T-helper 1 cell (primary cell): Measurements from ENCODE around the gene STK31.
"Not testable (repeated sequence)": the region's sequence is repeated elsewhere in the genome, so short reads cannot be mapped to it uniquely, and the experiment has no call there.

Source experiments
- DNase-seq, 5 donors: peaks; one replicate each; pipeline ENCODE4 v3.0.0-alpha.2; 2012 to 2020

STK31 gene

DNA sequence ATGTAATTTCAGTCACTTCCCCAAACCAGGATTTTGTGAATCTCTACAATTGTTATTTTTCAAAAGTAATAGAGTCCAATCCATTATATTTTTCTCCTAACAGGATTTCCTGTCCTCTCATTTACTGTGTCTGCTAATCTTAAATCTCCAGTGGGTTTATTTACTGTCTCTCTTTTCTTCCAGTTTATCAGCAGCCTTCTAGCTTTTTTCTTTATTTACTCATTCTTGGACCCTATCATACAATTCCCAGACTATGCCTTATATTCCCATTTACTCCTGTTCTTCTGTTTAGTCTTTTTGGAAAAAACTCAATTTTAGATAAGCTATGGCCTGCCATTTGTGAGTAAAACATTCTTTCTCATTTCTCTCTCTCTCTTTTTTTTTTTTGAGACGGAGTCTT, 94.7 kb downstream of the STK31 start:
- no peak for DNase-seq

DNA sequence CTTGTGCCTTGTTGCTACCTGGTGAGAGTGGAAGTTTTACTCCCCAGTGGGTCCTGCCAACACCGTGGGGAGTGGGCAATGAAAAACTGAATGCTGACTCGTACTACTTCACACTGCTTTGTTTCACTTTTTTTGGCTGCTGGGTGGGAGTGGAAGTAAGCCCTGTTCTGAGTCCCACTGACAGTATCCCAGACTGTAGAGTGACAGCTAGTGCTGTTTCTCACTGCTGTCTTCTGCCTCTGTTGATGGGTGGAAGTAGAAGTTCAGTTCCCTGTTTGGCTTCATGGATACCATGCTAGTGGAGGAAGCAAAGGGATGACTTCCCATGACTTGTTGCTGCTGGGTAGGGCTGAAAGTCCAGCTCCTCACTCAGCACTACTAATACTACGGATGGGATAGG, 98.4 kb downstream of the STK31 start:
- DNase-seq, result no peak

DNA sequence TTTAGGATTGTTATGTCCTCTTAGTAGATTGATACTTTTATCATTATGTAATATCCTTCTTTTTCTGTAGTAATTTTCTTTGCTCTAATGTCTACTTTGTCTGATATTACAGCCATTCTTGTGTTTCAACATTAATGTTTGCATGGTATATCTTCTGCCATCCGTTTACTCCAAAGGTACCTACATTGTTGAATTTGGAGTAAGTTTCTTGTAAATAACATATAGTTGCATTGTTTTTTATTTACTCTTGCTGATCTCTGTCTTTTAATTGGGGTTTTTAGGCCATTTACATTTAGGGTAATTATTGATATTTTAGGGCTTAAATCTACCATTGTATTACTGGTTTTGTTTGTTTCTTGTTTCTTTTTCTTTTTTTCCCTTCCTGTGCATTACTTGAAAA, 100.1 kb downstream of the STK31 start:
- DNase-seq, result no peak

DNA sequence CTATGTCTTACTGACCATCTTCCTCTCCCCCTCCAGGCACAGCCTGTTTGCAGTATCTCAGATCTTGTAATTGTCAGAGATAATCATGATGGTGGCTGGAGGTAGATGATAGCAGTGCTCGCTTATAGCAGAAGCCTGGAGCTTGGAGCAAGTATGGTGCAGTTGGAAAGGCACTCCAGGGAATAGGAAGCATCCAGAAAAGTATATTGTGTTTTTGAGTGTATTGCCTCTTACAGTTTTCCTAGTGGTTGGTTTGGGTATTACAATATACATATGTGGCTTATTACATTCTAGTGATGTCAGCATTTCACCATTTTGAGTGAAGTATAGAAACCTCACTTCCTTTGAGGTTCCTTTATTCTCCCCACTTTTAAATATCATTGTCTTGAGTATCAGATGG, 101.5 kb downstream of the STK31 start:
- peak in 1 of 5 donors; percentile 2 for DNase-seq

DNA sequence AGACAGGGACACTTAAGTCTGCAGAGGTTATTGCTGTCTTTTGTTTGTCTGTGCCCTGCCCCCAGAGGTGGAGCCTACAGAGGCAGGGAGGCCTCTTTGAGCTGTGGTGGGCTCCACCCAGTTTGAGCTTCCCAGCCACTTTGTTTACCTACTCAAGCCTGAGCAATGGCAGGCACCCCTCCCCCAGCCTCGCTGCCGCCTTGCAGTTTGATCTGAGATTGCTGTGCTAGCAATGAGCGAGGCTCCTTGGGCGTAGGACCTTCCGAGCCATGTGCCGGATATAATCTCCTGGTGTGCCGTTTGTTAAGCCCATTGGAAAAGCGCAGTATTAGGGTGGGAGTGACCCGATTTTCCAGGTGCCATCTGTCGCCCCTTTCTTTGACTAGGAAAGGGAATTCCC, 118.1 kb downstream of the STK31 start:
- not testable (repeated sequence) for DNase-seq

DNA sequence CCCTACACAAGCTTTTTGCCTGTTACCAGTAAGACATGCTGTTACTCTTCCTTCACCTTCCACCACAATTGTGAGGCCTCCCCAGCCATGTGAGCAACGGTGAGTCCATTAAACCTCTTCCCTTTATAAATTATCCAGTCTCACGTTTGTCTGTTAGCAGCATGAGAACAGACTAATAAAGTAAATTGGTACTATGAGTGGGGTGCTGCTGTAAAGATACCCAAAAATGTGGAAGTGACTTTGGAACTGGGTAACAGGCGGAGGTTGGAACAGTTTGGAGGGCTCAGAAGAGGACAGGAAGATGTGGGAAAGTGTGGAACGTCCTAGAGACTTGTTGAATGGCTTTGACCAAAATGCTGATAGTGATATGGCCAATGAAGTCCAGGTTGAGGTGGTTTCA, 122.7 kb downstream of the STK31 start:
- DNase-seq, result not testable (repeated sequence)

DNA sequence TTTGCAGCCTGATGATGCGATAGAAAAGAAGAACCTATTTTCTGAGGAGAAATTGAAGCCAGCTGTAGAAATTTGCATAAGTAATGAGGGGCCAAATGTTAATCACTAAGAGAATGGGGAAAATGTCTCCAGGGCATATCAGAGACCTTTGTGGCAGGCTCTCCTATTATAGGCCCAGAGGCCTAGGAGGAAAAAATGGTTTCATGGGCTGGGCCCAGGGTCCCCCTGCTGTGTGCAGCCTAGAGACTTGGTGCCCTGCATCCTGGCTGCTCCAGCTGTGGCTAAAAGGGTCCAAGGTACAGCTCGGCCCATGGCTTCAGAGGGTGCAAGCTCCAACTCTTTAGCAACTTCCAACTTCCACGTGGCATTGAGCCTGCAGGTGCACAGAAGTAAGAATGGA, 123.4 kb downstream of the STK31 start:
- no peak for DNase-seq

DNA sequence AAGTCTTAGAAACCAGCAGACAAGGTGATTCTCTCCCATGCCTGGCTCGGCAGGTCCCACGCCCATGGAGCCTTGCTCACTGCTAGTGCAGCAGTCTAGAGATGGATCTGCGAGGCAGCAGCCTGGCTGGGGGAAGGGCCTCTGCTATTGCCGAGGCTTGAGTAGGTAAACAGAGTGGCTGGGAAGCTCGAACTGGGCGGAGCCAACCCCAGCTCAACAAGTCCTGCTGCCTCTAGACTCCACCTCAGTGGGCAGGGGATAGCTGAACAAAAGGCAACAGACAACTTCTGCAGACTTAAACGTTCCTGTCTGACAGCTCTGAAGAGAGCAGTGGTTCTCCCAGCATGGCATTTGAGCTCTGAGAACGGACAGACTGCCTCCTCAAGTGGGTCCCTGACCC, 134.8 kb downstream of the STK31 start:
- not testable (repeated sequence) for DNase-seq

DNA sequence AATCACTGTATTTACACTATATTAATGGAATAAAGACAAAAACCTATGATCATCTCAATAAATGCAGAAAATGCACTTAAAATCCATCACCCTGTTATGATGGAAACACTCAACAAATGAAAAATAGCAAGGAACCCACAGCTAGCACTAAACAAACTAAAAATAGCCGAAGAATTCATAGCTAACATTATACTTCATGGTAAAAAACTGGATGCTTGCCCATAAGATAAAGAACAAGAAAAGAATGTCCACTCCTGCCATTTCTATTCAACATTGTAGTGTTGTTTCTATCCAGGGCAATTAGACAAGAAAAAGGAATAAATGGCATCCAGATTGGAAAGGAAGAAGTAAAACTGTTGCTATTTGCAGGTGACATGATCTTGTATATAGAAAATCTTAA, 142.1 kb downstream of the STK31 start:
- DNase-seq, result no peak

DNA sequence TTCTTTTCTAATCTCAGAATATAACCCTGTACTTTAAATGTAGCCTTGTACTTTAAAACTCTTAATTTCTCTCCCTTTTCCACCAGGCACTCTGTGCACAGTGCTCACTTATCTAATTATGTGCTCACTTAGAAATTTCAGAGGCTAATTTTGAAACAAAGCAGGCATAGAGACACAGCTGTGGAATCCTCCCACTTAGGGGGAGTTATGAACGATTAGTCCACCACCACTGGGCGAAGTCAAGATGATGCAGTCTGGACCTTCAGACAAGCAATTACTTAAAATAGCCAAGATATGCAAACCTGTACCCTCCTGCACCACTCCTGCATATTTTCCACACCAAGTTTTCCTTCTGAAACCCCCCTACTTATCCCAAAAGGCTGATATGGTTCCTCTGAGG, 143.0 kb downstream of the STK31 start:
- no peak for DNase-seq

DNA sequence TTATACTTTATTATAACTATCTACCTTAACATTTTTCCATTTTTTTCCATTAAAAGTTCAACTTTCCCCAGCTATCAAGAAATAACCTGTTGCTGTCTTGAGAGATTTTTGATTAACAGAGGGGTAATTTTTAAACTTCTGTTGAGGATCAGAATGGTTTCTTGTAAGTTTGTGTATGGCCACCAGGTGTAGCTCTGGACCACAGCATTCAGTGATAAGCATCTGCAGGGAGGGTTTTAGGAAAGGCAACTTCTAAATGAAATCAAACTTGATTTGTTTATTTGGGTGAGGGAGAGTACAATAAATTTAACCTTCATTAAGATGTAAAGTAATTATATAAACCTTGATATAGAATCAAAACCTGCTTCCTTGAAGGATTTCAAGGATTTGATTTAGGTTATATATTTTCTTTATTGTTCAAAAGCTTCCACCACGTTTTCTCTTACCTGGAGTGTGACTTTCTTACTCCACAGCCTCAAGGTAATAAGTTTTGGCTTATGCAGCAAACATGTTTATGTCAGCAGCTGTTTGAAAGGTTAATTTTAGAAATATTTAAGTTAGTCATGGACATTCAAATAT, 153.3 kb downstream of the STK31 start:
- peak in 2 of 5 donors; percentile 5 to 18 for DNase-seq

DNA sequence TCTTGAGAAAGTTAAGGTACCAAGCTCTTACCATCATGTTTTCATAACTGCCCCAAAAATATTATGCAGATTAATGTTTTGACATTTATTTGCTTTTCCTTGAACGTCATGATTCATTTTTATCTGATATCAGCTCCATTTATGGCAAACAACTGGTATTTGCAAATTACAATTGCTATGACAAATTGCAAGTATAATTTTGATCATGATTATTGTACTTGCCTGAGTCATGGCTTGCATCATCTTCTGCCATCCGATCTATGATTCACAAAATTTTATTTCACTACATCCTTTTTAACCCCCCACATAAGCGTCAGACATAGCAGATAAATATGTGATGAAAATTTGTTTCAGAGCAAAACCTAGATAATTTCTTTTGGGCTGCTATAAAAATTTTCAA, 155.0 kb downstream of the STK31 start:
- DNase-seq, result no peak

DNA sequence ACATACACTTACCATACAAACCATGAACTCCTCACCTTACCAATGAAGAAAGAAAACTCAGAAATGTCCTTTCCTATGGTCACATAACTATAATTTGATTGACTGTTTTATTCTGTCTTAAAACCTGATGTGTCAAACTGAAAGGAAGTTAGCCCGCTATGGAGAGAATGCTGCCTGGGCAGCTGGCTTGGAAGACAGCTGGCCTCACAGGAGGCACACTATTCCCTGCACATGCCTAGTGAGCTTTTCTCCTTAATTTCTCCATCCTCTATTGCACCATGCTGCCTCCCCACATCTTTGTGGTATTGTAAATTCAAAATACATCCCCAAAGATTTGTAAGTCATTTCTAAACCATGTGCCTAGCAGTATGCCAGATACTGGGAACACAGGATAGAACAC, 163.3 kb downstream of the STK31 start:
- DNase-seq, result no peak

DNA sequence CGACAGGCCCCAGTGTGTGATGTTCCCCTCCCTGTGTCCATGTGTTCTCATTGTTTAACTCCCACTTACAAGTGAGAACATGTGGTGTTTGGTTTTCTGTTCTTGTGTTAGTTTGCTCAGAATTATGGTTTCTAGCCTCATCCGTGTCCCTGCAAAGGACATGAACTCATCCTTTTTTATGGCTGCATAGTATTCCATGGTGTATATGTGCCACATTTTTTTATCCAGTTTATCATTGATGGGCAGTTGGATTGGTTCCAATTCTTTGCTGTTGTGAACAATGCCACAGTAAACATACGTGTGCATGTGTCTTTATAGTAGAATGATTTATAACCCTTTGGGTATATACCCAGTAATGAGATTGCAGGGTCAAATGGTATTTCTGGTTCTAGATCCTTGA, 166.5 kb downstream of the STK31 start:
- not testable (repeated sequence) for DNase-seq
